GM21447 (cell line): ENCODE data around the gene ECE2.

ENCODE experiments used
- ATAC-seq: cut with Tn5 transposase; IDR thresholded peaks from one replicate; pipeline ENCODE4 v1.9.1; 2021; ENCODE audit not compliant: unreplicated experiment

The ECE2 gene

DNA sequence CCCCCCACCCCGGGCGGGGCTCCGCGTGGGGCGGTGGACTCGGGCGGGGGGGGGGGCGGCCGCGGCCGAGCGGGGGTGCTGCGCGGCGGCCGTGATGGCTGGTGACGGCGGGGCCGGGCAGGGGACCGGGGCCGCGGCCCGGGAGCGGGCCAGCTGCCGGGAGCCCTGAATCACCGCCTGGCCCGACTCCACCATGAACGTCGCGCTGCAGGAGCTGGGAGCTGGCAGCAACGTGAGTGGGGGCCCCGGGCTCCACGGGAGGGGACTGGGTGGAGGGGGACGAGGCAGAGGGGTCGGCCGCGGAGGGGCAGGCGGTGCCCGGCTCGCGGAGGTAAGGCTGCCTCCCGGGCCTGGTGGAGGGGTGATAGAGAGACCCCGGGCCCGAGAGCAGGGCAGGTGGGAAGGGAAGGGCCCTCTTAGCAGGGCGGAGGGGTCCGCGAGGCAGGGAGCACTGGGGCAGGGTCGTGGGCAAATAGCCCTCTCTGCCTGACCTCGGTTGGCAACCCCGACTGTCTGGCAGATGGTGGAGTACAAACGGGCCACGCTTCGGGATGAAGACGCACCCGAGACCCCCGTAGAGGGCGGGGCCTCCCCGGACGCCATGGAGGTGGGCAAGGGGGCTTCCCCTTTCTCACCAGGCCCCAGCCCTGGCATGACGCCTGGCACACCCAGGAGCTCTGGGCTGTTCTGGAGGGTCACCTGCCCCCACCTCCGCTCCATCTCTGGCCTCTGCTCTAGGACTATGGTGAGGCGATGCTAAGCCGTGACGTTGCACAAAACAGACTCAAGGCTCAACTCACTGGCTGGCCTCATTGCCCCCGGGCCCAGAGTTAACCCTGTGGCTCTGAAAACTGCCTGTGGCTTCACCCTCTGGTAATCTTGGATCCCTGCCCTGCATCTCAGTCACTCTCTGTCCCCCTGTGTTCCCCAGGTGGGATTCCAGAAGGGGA is at the start of gene ECE2:
Gene ECE2 (plus strand): TSS at position 62 of the 950 bp plus-strand sequence. CDS start 132 bp downstream, at position 194.
- no peak for ATAC-seq

DNA sequence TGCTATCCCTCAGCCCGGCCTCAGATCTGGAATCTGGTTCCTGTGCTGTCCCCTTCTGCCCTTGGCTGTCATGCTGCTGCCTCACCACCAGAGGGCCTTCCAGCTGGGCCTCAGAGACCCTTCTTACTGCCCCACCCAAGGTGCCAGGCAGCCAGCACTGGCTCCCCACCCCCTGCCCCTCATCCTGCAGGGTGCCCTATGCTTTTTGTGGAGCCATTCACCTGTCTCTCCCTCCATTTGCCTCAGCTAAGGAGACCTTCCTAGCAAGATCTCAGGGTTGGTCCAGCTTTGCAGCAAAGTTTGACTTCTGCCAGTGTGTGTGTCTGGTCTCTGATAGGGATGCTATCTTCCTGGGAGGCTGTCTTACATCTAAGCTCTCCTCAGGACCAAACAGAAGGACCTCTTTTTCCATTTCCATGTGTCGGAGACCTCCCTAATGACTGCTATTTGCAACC is 48.3 kb upstream of the ECE2 start:
- no peak for ATAC-seq

DNA sequence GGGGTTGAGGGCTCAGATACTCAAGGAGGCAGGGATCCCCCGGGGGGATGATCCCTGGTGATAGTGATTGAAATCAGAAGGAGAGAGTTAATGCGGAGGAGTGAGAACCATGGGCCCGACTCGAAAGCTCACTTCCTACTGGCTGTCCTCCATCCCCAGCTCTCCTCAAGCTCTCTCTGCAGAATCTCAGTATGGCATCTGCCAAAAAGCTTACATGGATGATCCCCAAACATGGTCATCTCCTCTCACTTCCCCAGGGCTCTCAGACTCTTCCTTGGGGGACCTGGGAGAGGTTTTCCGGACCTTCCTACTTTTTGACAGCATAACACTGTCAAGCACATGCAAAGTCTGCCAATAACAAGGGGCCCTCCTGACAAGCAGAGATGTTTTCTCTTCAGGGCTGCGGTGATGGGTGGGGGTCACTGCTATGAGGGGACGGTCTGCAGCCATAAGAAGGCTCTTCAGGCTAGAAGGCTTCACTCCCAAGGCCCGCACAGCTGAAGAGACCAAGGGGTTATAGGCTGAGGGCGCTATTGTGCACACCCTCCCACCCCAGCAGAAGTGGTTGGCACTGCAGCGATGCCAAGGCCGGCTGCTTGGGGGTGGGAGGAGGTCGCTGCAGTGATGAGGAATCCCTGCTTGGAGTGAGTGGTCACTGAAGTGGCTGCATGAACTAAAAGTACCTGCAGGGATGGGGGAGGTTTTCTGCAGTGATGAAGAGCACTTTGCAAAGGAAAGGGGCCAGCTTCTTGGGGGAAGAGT is 47.3 kb upstream of the ECE2 start:
- ATAC-seq: no peak

DNA sequence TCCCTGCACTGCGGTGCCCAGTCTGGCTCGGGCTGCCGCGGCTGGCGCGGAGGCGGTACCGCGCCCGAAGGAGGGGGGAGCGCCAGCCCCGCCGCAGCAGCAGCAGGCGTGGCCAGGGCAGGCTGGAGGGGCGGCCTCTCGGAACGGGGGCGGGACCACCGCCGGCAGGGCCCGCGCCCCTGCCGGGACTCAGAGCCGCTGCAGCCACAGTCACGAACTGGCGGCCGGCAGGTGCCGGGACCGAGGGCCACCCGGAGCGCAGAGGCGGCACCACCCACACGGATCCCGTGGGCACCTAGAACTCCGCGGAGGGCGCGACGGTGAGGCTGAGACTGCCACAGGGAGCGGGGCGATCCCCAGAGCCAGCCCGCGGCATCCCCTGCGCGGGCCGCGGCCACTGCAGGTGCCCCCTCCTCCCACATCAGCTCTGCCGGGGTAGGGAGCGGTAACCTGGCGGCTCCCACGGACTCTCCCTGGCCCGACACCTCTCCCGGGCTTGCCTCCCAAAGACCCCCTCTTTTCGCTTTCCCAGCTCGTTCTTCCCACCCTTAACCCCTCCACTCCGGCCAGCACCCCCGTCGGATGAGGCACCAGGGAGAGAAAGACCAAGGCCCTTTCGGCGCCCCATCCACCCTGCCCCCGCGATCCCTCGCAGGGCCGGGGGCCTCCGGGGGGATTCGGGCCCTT is 46.3 kb upstream of the ECE2 start, which contains the start of gene VWA5B2:
Gene VWA5B2 (plus strand): TSS at position 192 of the 687 bp plus-strand sequence. CDS start 944 bp downstream, outside the sequence.
- ATAC-seq: peak; percentile 55

DNA sequence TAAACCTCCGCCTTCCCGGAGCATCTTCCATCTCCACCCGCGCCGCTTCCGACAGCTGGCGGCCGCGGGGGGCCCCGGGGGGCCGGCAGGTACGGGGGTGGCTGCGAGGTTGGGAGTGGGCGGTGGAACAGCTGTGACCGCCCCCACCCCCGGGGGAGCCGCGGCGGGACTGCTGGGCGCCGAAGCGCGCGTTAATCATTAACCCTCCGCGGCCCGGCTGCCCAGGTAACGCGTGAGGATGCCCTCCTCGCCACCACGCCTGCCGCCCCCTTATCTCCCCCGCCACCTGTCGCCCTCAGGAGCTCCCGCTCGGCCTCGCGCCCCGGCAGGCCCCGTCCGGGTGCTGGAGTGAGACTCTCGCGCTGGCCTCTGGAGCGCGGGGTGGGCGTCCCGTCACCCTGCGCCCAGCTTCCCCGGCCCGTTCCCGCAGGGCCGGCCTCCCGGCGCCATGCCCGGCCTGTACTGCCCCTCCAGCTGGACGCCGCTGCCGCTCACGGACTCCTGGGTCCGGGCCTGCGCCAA is 45.7 kb upstream of the ECE2 start:
- no peak for ATAC-seq

DNA sequence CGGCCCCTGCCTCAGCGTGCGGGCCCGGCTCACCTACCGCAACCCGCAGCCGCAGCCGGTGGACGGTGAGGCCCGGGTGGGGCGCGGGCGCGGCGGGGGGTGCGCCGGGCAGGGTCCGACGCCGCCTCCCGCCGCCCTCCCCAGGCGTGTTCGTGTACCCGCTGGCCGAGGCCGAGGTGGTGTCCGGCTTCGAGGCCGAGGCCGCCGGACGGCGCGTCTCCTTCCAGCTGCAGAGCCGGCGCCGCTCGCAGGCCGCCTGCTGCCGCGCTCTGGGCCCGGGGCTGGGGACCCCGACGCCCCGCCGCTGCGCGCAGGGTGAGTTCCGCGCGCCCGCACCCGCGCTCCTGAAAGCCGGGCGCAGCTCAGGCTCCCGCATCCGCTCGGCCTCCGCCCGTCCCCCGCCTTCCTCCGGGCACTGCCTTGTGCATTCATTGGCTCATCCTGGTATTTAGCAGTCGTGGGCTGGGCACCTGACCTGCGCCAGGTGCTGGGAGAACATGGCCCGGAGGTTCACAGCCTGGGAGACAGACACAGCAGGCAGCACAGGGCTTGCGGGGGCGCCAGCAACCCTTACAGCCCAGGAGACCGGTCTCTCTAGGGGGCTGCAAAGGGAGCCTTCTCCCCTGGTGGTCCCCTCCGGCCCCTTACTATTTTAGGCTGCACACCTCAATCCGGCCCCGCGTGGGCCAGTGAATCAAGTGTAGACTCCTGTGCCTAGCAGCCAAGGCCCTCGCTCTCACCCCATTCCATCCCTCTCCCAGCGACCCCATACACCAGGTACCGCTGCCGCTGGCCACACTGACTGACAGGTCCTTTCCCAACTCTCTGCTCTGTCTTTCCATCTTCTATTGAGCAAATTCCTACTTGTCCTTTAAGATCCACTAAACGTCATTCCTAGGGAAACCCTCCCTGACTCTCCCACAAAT is 45.0 kb upstream of the ECE2 start:
- ATAC-seq: no peak

DNA sequence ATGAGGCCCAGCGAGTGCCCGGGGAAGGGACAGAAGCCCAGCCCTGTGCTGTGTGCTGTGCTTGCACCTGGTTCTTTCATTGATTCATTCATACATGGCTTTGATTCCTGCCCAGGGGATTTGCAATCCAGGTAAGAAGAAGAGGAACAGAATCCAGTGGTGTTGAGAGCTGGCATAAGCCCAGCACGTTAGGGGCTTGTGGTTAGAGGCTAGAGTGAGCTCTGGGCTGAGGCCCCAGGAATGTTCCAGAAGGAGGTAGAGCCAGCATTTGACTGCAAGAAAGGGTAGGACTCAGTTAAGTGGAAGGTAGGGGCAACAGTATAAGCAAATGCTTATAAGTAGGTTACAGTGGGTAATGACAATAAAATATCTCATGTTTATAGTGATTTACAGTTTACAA is 44.2 kb upstream of the ECE2 start:
- ATAC-seq: no peak

DNA sequence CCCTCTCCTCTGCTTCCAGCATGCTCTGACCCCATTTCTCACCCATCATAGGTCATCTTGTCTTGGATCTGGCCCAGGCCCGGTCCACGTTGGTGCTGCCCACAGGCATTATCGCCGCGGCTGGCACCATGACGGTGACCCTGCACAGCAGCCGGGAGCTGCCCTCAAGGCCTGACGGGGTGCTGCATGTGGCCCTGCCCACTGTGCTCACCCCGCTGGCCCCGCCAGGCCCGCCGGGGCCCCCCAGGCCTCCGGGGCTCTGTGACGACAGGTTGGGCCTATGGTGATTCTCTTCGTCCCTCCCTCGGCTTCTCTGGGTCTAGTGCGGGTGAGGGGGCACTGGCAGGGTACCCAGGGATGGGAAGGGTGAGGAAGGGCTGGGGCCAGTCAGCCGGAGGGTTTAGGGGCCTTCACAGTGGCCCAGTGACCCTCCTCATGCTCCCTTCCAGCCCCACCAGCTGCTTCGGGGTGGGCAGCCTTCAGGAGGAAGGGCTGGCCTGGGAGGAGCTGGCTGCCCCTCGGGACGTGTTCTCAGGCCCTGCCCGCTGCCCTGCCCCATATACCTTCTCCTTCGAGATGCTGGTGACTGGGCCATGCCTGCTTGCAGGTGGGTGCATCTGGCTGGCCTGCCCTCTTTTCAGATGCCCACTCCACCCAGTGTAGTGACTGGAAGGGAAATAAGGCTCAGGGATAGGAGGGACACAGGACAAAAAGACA is 42.5 kb upstream of the ECE2 start:
- ATAC-seq: no peak

DNA sequence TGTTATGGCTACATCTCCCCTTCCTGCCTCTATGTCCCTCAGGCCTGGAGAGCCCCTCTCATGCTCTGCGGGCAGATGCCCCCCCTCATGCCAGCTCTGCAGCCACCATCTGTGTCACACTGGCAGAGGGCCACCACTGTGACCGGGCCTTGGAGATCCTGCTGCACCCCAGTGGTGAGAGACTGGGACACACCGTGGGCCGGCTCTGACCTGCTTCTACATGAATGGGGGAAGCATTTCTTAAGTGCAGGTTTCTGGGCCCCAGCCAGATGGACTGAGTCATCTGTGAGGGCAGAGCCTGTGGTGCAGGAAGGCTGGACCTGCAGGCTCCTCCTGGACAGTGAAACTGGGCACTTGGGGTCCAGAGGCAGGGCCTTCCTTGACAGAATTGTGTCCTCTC is 41.6 kb upstream of the ECE2 start:
- ATAC-seq: no peak

DNA sequence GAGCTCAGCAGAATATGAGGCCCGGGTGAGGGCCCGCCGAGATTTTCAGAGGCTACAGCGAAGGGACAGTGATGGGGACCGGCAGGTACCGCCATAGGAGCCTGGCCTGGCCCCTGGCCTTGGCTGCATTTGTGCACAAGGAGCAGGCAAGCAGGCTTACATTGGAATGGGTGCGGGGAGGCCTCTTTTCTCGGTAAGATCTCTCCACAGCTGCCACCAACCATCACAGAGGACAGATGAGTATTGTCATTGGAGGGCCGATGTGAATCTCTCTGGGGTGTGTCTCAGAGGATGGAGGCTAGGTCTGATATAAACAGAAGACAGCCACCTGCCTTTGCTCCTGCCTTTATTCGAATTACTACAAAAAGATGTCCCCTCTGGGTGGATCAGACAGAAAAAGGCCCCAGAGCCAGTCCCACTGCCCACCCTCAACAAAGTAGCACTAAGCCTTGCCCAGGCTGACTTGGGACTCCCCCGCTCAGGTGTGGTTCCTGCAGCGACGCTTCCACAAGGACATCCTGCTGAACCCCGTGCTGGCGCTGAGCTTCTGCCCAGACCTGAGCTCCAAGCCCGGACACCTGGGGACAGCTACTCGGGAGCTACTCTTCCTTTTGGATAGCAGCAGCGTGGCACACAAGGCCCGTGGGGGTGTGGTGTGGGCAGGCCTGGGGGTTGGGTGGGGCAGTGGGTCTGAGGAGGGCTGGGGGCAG is 41.0 kb upstream of the ECE2 start:
- ATAC-seq: no peak

DNA sequence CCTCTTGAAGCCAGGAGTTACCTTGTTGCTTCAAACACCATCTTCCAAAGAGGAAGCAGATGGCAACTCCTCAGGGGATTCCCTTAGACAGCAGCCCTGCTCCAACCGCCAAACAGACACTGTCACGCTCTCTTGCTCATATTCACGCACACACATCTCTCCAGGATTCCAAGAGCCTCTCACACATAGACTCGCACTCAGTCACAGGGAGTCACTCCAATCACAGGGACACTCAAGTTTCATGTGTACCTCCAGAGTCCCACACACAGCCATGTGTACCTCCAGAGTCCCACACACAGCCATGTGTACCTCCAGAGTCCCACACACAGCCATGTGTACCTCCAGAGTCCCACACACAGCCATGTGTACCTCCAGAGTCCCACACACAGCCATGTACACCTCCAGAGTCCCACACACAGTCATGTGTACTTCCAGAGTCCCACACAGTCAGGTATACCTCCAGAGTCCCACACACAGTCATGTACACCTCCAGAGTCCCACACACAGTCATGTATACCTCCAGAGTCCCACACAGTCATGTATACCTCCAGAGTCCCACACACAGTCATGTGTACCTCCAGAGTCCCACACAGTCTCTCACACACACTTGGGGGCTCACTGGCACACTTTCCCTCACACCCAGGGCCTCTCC is 40.3 kb upstream of the ECE2 start:
- ATAC-seq: no peak

DNA sequence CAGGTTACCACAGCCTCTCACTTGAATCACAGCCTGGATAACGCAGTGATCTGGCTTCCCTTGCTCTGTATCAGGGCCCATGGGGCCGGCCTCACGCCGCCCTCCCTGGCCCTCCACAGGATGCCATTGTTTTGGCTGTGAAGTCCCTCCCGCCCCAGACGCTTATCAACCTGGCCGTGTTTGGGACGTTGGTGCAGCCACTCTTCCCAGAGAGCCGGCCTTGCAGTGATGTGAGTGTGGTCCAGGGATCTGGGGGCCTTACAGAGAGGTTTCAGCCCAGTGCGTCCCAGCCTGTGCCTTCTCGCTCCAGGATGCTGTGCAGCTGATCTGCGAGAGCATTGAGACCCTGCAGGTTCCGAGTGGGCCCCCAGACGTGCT is 39.8 kb upstream of the ECE2 start:
- ATAC-seq: no peak

DNA sequence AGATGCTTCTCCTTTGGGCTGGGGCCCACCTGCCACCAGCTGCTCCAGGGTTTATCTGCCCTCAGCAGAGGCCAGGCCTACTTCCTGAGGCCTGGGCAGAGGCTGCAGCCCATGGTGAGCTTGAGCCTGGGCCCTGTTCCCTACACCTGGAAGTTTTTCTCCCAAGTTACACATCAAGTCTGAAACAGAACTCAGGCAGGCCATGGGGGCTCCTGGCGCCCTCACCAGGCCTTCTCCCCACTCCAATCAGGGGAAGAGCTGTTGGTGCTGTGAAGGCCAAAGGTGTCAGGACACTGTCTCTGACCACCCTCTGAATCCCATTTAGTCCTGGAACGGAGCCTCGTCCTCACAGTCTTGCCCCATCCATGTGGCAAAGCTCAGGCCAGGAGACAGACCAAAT is 39.2 kb upstream of the ECE2 start:
- ATAC-seq: no peak

DNA sequence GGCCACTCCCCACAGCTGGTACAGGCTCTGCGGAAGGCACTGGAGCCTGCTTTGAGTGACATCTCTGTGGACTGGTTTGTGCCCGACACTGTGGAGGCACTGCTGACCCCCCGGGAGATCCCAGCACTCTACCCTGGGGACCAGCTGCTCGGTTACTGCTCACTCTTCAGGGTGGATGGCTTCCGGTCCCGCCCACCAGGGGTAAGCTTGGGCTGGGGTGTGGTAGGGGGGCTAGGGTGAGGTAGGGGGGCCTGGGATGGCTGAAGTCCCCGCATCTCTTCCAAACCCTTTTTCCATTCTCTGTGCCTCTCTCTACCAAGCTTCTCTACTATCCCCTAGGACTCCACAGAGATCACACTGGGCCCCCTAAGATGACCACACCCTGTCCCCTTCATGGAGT is 38.6 kb upstream of the ECE2 start:
- no peak for ATAC-seq

DNA sequence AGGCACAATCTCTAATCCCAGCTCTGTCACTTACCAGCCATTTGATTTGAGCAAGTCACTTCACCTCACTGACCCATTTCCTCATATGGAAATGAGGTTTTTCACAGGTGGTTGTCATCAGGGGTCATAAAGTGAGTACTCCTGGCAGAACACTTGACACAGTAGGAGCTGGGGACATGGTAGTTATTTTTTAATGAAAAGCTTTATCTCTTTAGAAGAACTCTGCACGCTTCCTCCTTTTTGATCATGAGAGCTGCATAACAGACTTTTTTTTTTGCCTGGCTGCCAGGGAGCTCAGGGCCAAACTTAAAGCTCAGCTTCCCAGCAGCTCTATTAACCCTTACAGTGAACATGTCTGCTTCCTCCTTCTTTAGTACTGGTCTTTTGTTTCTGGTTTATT is 38.0 kb upstream of the ECE2 start:
- ATAC-seq: no peak

DNA sequence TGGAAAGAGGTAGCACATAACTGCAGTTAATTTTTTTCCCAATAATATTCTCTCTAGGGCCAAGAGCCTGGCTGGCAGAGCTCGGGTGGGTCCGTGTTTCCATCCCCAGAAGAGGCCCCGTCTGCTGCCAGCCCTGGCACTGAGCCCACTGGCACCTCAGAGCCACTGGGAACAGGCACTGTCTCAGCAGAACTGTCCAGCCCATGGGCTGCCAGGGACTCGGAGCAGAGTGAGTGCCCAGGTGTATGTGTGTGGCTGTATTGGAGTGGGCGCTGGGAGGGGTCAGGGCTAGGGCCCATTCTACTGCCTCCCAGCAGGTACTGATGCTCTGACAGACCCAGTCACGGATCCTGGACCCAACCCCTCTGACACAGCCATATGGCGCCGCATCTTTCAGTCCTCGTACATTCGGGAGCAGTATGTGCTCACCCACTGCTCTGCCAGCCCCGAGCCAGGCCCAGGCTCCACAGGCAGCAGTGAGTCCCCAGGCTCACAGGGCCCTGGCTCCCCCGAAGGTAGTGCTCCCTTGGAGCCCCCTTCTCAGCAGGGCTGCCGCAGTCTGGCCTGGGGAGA is 37.5 kb upstream of the ECE2 start:
- no peak for ATAC-seq

DNA sequence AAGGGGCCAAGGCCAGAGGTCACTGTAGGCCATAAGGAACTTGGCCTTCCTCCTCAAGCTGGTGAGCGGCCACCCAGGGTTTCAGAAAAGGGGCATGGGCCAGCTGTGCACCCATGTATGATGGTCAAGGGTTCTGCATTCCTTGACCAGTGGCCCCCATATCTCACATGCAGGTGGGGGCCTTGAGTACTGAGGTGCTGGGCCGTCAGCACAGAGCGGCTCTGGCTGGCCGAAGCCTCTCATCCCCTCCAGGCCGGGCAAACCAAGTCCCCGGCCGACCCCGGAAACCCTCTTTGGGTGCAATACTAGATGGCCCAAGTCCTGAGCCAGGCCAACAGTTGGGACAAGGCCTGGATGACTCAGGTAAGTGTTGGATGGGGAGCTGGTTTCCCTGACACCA is 36.6 kb upstream of the ECE2 start:
- no peak for ATAC-seq

DNA sequence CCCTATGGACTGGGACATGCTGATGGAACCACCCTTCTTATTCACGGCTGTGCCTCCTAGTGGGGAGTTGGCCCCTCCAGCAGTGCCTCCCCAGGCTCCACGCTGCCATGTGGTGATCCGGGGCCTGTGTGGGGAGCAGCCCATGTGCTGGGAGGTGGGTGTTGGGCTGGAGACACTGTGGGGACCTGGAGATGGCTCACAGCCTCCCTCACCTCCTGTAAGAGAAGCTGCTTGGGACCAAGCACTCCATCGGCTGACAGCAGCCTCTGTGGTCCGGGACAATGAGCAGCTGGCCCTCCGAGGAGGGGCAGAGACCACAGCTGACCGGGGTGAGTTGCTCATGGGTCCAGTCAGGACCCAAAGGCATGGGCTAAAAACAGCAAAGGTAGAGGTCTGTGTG is 36.1 kb upstream of the ECE2 start:
- ATAC-seq: no peak
